GM21367 (cell line): ENCODE measurements around the gene RHEX.

ENCODE experiments used
- ATAC-seq: cut with Tn5 transposase; IDR thresholded peaks from one replicate; pipeline ENCODE4 v1.9.1; 2021; ENCODE audit not compliant: unreplicated experiment

The RHEX gene

DNA sequence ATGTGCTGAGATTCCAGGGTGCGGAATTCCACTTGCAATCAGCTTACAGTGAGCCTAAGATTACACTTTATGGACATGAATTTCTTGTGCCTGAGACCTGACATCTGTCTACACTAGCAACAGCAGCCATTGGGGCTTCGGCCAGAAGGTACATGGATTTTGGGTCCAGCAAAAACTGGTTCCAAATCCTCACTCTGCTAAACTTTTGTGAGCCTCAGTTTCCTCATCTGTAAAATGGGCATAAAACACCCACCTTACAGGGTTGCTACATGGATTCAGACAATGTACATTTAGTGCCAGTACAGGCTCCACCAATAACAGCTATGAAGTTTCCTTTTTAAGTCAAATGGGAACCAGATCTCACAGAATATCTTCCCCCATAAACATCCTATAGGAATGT, 30.8 kb downstream of the RHEX start:
- no peak for ATAC-seq

DNA sequence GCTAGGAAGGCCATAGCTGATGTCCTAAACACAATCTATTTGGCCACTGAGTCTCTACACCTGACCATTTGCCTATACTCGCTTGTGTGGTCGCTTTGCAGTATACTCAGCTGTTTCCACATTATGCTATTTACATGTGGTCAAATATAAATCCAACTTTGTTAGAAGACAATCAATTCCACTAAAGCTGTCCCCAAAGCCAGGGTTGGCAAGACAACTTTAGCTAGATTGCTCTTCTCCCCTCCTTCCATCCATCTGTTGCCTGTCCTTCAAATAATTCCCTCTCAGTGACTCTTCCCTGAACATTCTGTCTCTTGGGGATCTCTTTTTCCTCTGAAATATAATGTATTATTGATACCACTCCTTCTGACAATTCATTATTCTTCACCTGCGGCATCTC, 34.1 kb downstream of the RHEX start:
- no peak for ATAC-seq

GRCh38 chr1:206089341-206089740, 36.4 kb downstream of the RHEX start:
- ATAC-seq: no peak

DNA sequence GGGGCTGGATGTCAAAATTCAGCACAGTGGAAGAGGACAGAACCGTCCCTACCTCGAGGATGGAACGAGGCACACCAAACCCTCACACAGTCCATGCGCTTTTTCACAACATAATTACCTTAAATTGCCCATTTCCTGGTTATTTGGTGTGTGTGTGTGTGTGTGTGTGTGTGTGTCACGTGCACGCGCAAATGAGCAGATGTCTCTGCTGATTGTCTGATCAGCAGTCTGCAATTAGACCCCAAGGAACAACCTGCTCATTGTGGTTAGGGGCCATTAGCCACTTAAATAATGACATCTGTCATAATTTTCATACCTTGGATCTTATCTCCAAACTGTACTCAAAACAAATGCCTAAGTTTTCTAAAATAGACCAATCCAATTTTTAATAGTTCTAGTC, 41.1 kb downstream of the RHEX start:
- no peak for ATAC-seq

DNA sequence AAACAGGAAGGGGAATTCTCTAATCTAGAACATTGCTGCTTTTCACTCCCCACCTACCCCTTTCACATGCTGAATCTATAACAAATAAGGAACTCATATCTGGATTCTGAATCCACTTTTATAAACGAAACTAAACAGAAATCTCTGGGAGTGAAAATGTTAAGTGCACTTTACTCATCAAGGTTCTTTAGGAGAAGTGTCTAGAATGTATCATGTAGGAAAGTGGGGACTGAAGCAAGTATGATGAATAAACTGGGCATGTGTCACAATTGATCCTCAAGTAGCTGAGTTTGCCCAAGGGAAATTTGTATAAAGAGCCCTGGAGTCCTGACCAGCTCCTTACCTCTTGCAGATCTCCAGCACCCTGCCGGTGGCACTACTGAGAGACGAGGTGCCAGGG, 44.4 kb downstream of the RHEX start:
- no peak for ATAC-seq

DNA sequence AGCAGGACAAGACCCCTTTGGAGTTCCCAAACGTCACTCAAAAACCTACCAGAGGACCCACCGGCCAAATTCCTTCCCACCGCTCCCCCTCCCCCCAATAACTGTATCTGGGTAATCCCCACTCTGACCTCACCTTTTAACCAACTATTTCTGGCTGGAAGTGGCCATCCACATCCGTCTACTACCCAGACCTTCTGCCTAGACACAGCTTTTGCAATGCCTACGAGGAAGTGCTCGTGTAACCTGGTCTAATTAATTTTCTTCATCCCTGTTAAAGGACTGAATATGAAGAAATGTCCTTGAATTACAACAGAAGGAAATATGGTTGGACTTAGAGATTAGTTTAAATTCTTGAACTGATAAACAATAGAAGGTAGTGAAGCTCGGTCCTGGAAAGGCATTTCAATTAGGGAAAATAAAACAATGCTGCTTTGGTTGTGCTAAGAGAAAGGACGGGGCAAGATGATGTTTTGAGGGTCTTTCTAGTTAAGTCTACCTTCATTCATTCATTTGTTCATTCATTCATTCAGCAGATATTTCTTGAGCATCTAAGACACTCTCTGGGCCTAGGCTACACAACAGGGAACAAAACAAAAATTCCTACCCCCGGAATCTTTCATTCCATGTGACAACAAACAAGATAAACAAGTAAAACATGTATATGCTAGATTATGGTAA, 45.4 kb downstream of the RHEX start:
- no peak for ATAC-seq

DNA sequence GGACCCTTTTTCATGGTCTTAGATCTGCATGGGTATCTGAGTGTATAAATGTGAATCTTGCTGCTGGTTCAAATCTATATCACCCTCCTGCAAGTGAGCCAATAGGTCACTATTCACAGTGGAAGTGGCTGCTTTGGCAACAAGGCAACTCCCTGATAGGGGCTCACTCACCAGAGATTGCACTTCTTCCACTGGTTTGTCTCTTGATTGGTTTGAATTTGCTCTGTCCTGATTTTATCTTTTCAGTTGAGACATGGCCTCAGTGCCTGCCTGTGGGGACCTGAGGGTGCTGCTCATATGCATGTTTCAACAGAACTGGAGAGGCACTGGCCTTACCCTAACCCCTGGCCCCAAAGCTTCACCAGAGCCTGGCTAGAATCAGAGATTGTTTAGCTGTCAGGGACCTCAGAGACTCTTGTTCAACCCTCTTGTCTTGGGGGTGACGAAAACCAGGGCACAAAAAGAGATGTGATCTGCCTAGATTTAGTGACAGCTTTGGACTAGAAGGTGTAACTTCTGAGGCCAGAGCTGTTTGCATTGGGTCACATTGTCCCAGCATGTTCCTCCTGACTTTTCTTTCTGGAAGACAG, 47.3 kb downstream of the RHEX start:
- no peak for ATAC-seq

- ATAC-seq: no peak
These were observed 48.5 kb downstream of the RHEX start for GRCh38 chr1:206101351-206102045.

- ATAC-seq: no peak
These were observed 49.4 kb downstream of the RHEX start for GRCh38 chr1:206102292-206102936.

DNA sequence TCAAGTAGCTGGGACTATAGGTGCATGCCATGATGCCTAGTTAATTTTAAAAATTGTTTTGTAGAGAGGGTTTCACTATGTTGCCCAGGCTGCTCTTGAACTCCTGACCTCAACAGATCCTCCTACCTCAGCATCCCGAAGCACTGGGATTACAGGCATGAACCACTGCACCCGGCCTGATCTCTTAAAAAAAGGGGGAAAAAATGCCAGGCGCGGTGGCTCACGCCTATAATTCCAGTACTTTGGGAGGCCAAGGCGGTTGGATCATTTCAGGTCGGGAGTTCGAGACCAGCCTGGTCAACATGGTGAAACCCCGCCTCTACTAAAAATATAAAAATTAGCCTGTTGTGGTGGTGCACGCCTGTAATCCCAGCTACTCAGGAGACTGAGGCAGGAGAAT, 51.0 kb downstream of the RHEX start:
- ATAC-seq: no peak

- no peak for ATAC-seq
These were observed 52.6 kb downstream of the RHEX start for GRCh38 chr1:206105464-206105995.

DNA sequence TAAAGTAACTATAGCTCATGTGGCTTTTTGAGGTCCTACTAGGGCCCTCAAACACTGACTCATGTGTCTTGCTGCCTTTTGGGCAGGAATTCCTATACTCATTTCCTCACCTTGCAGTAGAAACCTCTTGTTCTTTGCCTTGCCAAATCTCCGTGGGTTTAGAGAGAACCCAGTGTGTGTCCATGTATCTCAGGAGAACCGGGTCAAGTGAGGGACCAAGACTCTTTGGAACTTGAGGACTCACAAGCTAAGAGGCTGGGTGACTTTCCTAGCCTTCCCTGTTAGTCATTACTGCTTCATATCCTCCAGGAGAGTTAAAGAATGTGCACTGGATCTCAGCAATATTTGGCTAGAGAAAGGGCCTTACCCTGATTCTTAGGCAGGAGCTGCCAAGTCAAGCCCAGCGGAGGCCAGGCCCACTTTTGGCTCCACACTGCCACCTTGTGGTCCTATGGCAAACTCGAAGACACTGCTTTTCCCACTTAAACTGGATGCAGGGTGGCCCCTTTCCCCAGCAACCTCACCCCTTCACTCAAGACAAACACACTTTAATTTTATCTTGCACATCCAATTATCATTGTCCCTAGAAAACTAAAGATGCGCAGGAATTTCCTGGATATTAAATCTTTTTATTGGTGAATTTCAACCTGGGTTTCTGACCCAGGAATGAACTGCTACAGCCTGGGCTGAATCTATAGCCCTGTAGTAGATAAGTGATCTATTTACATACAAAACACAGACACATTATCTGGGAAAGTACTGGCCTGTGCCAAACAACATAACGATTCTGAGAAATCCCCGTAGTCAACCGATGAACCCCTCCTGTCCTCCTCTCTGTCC, 53.6 kb downstream of the RHEX start:
- ATAC-seq: peak; percentile 47

GRCh38 chr1:206107168-206107544, 54.2 kb downstream of the RHEX start:
- ATAC-seq: no peak

- no peak for ATAC-seq
These were observed 55.7 kb downstream of the RHEX start for GRCh38 chr1:206108635-206109034.

DNA sequence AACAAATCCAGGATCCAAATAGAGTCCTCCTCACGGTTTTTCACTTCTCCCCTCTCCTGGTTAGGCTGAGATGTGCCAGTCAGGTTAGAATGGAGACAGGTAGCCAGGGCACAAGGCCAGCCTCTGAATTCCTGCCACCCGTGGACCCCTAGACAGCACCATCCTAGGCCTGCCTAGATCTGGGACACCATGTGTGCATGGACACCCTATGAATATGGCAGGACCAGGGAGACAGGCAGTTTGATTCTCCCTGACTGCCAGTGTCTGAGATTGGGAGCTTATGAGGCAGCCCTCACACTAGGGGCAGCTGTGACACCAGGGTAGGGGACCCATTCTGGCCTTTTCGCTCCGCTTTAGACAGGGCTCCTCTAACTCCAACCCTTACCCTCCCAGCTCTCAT, 56.7 kb downstream of the RHEX start:
- no peak for ATAC-seq

DNA sequence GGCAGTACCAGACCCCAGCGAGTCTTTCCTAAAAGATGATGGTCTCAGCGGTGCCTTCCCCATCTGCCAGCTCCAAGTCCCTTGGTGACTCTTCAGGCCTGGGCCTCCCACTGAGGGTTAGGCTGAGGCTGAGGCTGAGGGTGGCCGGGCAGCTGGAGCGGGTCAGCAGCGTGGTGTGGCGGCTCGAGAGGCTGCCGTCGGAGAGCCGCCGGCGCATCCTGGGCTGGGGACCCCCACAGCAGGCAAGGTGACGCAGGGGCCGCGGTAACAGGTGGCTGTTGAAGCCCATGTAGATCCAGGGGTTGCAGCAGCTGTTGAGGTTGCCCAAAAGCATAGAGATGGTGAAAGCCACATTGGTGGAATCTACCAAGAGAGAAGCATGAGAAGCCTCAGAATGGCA, 57.2 kb downstream of the RHEX start:
- no peak for ATAC-seq

- no peak for ATAC-seq
These were observed 57.8 kb downstream of the RHEX start for GRCh38 chr1:206110820-206111219.

DNA sequence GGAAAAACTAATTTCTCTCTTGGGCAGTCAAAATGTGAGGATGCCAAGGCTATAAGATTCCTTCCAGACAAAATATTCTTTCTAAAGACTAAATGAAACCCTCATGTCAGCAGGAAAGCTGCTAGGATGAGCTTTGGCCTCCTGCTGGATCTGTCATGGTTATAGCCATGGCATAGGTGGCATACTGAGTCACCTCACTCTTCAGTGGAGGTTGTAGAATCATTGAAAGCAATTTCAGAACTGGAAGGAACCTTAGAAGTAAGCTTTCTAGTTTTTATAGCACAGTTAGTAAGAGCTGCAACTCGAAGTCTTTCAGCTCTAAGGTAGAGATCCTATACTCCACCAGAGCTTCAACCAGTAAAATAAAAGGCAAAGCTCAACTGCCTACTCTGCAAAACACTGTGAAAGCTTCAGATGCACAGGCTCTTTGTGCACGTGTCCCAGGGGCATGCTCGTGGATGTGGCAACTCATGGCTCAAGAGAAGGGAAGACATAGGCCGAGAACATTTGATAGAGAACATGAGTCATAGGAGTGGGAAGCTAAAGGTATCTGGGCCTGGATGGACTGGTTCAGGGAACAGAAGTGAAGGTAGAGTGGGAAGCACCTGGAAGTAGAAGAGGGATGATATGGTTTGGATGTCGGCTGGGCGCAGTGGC, 58.4 kb downstream of the RHEX start:
- ATAC-seq: no peak

DNA sequence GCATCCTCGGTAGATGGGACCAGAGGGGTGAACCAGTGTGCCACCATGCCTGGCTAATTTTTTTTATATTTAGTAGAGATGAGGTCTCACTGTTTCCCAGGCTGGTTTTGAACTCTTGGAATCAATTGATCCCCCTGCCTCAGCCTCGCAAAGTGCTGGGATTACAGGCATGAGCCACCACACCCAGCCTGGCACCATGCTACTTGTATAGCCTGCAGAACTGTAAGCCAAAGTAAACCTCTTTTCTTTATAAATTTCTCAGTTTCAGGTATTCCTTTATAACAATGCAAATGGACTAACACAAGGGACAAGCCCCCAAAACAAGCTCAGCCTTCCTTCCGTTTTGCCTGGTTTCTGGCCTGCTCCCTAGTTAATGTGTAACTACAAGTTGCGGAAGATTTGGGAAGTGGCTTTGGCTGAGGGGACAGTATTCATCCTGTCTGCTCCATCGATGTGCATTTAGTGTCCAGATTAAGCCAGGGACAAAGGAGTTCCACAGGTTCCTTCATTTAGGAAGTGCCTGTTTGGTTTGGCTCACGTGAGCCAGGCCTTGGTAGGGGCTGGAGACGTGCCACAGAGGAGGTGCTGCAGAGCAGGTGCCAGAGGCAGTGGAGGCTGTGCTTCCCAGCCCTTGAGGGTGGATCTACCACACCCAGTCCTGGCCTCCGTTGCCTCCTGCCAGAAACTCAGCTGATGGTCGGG, 59.8 kb downstream of the RHEX start:
- ATAC-seq: no peak
